K562 (cell line): Measurements from ENCODE around the gene GSTT2B. TPM values are rescaled to one million over a fixed set of nuclear protein-coding genes. Genes with fewer than 3 reads are reported as not detected.

ENCODE experiments used
- ATAC-seq: fragments of 200-7000 bp; cut with Tn5 transposase; 3 replicates; pipeline ENCODE4 v1.9.1; 2020; ENCODE audit warnings: moderate library complexity
- BruUV-seq: library from RNA; stranded (reverse); fragments of 400-500 nt; replicated peaks from 2 replicates; lab custom pipeline; 2021; lab: Mats Ljungman, UMichigan
- CTCF ChIA-PET: fragments of 300-600 bp; formaldehyde crosslinking; extraction: SDS; loops from one replicate; lab custom pipeline; 2021; ENCODE audit warnings: low intra/inter-chr PET ratio; lab: Yijun Ruan, JAX
- POLR2A ChIA-PET: fragments of 300-600, 350-650 bp; sonication (Branson Sonifier 250); formaldehyde crosslinking; extraction: SDS; loops from one replicate; lab custom pipeline; 2021; ENCODE audit warnings: antibody characterized with exemption, inconsistent platforms; lab: Yijun Ruan, JAX
- DNase-seq, 4 experiments: peaks; one replicate each; pipeline versions ENCODE4 v3.0.0 to v3.0.0-alpha.2; 2011 to 2018; ENCODE audit warnings: low spot score in 3 of 4, mixed read lengths in 3 of 4; ENCODE audit errors: extremely low read depth in 1 of 4
- FAIRE-seq: peaks from 2 replicates; lab custom pipeline; 2011; peaks lifted over from hg19 to GRCh38; lab: Jason Lieb, UNC
- H2AFZ ChIP-seq: 2 replicates; pipeline ENCODE4 v1.6.0; 2011; ENCODE audit warnings: low read depth, low read length, control low read depth, inconsistent platforms
- H3K27ac ChIP-seq: fragments of 200-600 bp; 3 replicates; pipeline ENCODE4 v1.8.0; 2011; ENCODE audit warnings: low read depth, mild to moderate bottlenecking, control low read depth, inconsistent platforms, low read length, moderate library complexity, mixed read lengths; ENCODE audit errors: extremely low read depth
- H3K27me3 ChIP-seq, 2 experiments: fragments of 300-600 bp in 1 of 2; 2 replicates in 1 of 2; 3 replicates in 1 of 2; pipeline versions ENCODE4 v1.6.0 to v1.8.0; 2011; ENCODE audit warnings: inconsistent platforms in 2 of 2, low read length in 2 of 2, mild to moderate bottlenecking in 1 of 2, mixed read lengths in 1 of 2, moderate library complexity in 1 of 2; ENCODE audit not compliant: control insufficient read depth in 2 of 2, insufficient read depth in 2 of 2
- H3K36me3 ChIP-seq: fragments of 300-600 bp; 3 replicates; pipeline ENCODE4 v1.8.0; 2011; ENCODE audit warnings: mild to moderate bottlenecking, low read length, inconsistent platforms; ENCODE audit not compliant: control insufficient read depth, insufficient read depth
- H3K4me1 ChIP-seq, 2 experiments: fragments of 200-600 bp in 1 of 2; replicated peaks in 1 of 2; 2 replicates in 1 of 2; 3 replicates in 1 of 2; pipeline versions ENCODE4 v1.5.1 to v1.8.0; 2011; ENCODE audit warnings: inconsistent platforms in 2 of 2, low read length in 2 of 2, mild to moderate bottlenecking in 1 of 2, mixed read lengths in 1 of 2, moderate library complexity in 1 of 2; ENCODE audit not compliant: control insufficient read depth in 2 of 2, insufficient read depth in 2 of 2
- H3K4me2 ChIP-seq: 2 replicates; pipeline ENCODE4 v1.6.1; 2011; ENCODE audit warnings: low read length, control low read depth, inconsistent platforms, mixed read lengths; ENCODE audit not compliant: insufficient read depth
- H3K4me3 ChIP-seq: fragments of 200-600 bp; sonication (generic), shearing (Covaris generic); 2 replicates; pipeline ENCODE4 v1.5.1; 2016; ENCODE audit warnings: control low read depth, inconsistent platforms
- H3K79me2 ChIP-seq: fragments of 200-600 bp; 3 replicates; pipeline ENCODE4 v1.8.0; 2011; ENCODE audit warnings: low read length, inconsistent platforms; ENCODE audit not compliant: control insufficient read depth, insufficient read depth
- H3K9ac ChIP-seq, 2 experiments: 2 replicates each; pipeline versions ENCODE4 v1.6.0 to v1.6.1; 2011; ENCODE audit warnings: low read depth in 2 of 2, low read length in 2 of 2, control low read depth in 1 of 2, inconsistent platforms in 1 of 2, mild to moderate bottlenecking in 1 of 2, mixed read lengths in 1 of 2; ENCODE audit not compliant: insufficient read depth in 1 of 2
- H3K9me1 ChIP-seq: one replicate; pipeline ENCODE4 v1.6.0; 2011; ENCODE audit warnings: inconsistent platforms, mild to moderate bottlenecking, low read length, moderate library complexity; ENCODE audit not compliant: control insufficient read depth, insufficient read depth
- H3K9me3 ChIP-seq: replicated peaks from 2 replicates; pipeline ENCODE4 v1.5.1; 2011; ENCODE audit warnings: low read depth, low read length, inconsistent platforms; ENCODE audit not compliant: control insufficient read depth, insufficient read depth
- H4K20me1 ChIP-seq: replicated peaks from 2 replicates; pipeline ENCODE4 v1.6.1; 2011; ENCODE audit warnings: low read length, inconsistent platforms, mixed read lengths; ENCODE audit not compliant: control insufficient read depth, insufficient read depth
- ELK3 ChIP-seq: fragments of 450-650 bp; formaldehyde crosslinking; IDR thresholded peaks from 2 replicates; pipeline ENCODE4 v1.4.0; 2020; ENCODE audit warnings: mild to moderate bottlenecking
- NFE2 ChIP-seq: IDR thresholded peaks from 2 replicates; pipeline ENCODE4 v1.6.1; 2014; ENCODE audit warnings: antibody characterized with exemption, low read depth
- WGBS: fragments of 100-300 bp; shearing (Covaris generic); methylation state at CpG from one replicate; pipeline ENCODE4 v1.1.6; 2016; ENCODE audit warnings: low coverage, mixed read lengths; ENCODE audit not compliant: insufficient coverage; ENCODE audit errors: missing lambda C conversion rate; 5-methylcytosine and 5-hydroxymethylcytosine counted together
- in situ Hi-C: fragments of 300-500 bp; cut with MboI; formaldehyde crosslinking; loops from 4 replicates; pipeline ENCODE4 v1.15.0; 2018; ENCODE audit warnings: inconsistent platforms, mixed read lengths
- intact Hi-C: fragments of 100-400 bp; cut with micrococcal nuclease; formaldehyde crosslinking; loops from 2 replicates; pipeline ENCODE4 v1.14.2; 2022
- polyA plus RNA-seq, 8 experiments: library from polyadenylated mRNA; depleted of rRNA in 4 of 8; stranded (reverse) in 5 of 8; unstranded in 3 of 8; fragments of >200 nt; fragmentation: Nextera tagmentation in 2 of 8; fragmentation: Illumina TruSeq in 1 of 8; extraction: Ambion mirVana in 2 of 8; extraction: Trizol in 1 of 8; gene quantifications; 2 replicates each; pipeline versions ENCODE4 v1.2.1 to v1.2.3, GENCODE V29; 2011 to 2014; ENCODE audit warnings: inconsistent platforms in 1 of 8, missing spikeins in 1 of 8
- total RNA-seq, 7 experiments: library from RNA; depleted of rRNA in 6 of 7; stranded (reverse); fragments of >200 nt in 6 of 7; fragmentation: Illumina TruSeq in 2 of 7; extraction: Trizol in 2 of 7; gene quantifications; 2 replicates each; pipeline versions ENCODE4 v1.2.1 to v1.2.3, GENCODE V29; 2011 to 2021; ENCODE audit warnings: low replicate concordance in 1 of 7

GSTT2B gene
- total and polyA plus RNA-seq, 9 of the 15 experiments (the other 6 are each of a cell fraction or from before 2014, with no cell fraction given) = not detected

- no peak for FAIRE-seq
- Histone ChIP-seq H4K20me1 (no peaks in the 10 kb centered on the region), H3K9me3 (no peaks in the 10 kb centered on the region), H3K4me1 (peaks cover 0 to 4% of the 10 kb centered on the region in 2 experiments; a peak in 2 of 5 replicates), H3K4me3 (no peak overlapping the region), H3K79me2 (no peaks in the 10 kb centered on the region; the same call in 2 of the 3 replicates), H3K36me3 (peaks cover 15% of the 10 kb centered on the region; the same call in 2 of the 3 replicates), H3K4me2 (no peak overlapping the region), H3K9me1 (no peaks in the 10 kb centered on the region), H3K27ac (no peak overlapping the region), H2AFZ (no peak overlapping the region), H3K27me3 (no peaks in the 10 kb centered on the region), H3K9ac (no peak overlapping the region)
- no peak for DNase-seq
- ChIA-PET POLR2A (interaction anchor here (0.6 to 1.5 kb wide), 4 partner anchors 9 to 18 kb away, joined by 3 to 4 read pairs (median 4); partner anchors contain the start of gene MIF), CTCF (no interaction called here)
- TF ChIP-seq NFE2 = peak; percentile 8; the same call in 1 of the 2 replicates
- no peak for TF ChIP-seq ELK3
- WGBS = 58% methylated on average over 2 of the region's 3 CpGs
- in situ Hi-C loops = no loop called here
- BruUV-seq = no TSS peak
- intact Hi-C loops = no loop called here
- no peak for ATAC-seq
Measured at GRCh38 chr22:23910496-23911190, 50.4 kb downstream of the GSTT2B start.
